Type B pancreatic cell (in vitro differentiated cells): ENCODE results near the gene IFI16. TPM values are rescaled to one million over a fixed set of nuclear protein-coding genes. Genes with fewer than 3 reads are reported as not detected.
"Not testable (repeated sequence)": the region's sequence is repeated elsewhere in the genome, so short reads cannot be mapped to it uniquely, and the experiment has no call there.

Source experiments
- DNase-seq: peaks from one replicate; pipeline ENCODE4 v3.0.0; 2021; ENCODE audit warnings: mixed read lengths; ENCODE audit not compliant: unreplicated experiment; ENCODE audit errors: extremely low spot score
- H3K27ac Mint-ChIP-seq: 2 replicates; pipeline ENCODE4 v1.8.0; 2021; ENCODE audit warnings: mild to moderate bottlenecking, mixed read lengths
- H3K27me3 Mint-ChIP-seq: 2 replicates; pipeline ENCODE4 v1.8.0; 2021; ENCODE audit warnings: mixed read lengths
- H3K36me3 Mint-ChIP-seq: 2 replicates; pipeline ENCODE4 v1.8.0; 2021; ENCODE audit warnings: mixed read lengths
- H3K4me1 Mint-ChIP-seq: one replicate; pipeline ENCODE4 v1.8.0; 2021; ENCODE audit warnings: mixed read lengths; ENCODE audit not compliant: unreplicated experiment
- H3K4me3 Mint-ChIP-seq: 2 replicates; pipeline ENCODE4 v1.8.0; 2021; ENCODE audit warnings: mild to moderate bottlenecking, mixed read lengths
- H3K9me3 Mint-ChIP-seq: 2 replicates; pipeline ENCODE4 v1.8.0; 2021; ENCODE audit warnings: mixed read lengths
- total RNA-seq: library from RNA; stranded (reverse); gene quantifications from 2 replicates; pipeline ENCODE4 v1.2.1, GENCODE V29; 2021; ENCODE audit warnings: low replicate concordance
- TF ChIP-seq, protein P1 (sequence below): fragments of 200-600 bp; sonication (generic); conservative IDR thresholded peaks from 2 replicates; pipeline ENCODE4 v1.5.0; 2021; ENCODE audit warnings: antibody characterized with exemption, mild to moderate bottlenecking

The IFI16 gene
- total RNA-seq, 1 donor from 2014 or later: 20.9 TPM

DNA sequence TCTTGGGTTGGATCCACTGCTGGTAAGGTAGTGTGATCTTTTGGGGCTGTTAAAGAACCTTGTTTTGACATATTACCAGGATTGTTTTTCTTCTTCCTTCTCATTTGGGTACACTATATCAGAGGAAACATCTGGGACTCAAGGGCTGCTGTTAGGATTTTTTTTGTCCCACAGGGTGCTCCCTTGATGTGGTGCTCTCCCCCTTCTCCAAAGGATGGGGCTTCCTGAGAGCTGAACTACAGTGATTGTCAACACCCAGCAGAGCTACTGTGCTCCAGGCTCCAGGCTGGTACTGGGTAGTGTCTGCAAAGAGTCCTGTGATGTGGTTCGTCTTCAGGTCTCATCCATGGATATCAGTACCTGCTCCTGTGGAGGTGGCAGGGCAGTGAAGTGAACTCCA is 20.6 kb downstream of the IFI16 start:
- no peak overlapping the region for H3K27ac Mint-ChIP-seq
- peaks cover 5% of the 10 kb centered on the region for H3K27me3 Mint-ChIP-seq
- TF ChIP-seq, protein P1, sequence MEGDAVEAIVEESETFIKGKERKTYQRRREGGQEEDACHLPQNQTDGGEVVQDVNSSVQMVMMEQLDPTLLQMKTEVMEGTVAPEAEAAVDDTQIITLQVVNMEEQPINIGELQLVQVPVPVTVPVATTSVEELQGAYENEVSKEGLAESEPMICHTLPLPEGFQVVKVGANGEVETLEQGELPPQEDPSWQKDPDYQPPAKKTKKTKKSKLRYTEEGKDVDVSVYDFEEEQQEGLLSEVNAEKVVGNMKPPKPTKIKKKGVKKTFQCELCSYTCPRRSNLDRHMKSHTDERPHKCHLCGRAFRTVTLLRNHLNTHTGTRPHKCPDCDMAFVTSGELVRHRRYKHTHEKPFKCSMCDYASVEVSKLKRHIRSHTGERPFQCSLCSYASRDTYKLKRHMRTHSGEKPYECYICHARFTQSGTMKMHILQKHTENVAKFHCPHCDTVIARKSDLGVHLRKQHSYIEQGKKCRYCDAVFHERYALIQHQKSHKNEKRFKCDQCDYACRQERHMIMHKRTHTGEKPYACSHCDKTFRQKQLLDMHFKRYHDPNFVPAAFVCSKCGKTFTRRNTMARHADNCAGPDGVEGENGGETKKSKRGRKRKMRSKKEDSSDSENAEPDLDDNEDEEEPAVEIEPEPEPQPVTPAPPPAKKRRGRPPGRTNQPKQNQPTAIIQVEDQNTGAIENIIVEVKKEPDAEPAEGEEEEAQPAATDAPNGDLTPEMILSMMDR: no peak
- H3K4me1 Mint-ChIP-seq: no peaks in the 10 kb centered on the region
- no peak overlapping the region for H3K4me3 Mint-ChIP-seq
- DNase-seq: no peak
- H3K9me3 Mint-ChIP-seq: peaks cover 5% of the 10 kb centered on the region
- no peaks in the 10 kb centered on the region for H3K36me3 Mint-ChIP-seq

DNA sequence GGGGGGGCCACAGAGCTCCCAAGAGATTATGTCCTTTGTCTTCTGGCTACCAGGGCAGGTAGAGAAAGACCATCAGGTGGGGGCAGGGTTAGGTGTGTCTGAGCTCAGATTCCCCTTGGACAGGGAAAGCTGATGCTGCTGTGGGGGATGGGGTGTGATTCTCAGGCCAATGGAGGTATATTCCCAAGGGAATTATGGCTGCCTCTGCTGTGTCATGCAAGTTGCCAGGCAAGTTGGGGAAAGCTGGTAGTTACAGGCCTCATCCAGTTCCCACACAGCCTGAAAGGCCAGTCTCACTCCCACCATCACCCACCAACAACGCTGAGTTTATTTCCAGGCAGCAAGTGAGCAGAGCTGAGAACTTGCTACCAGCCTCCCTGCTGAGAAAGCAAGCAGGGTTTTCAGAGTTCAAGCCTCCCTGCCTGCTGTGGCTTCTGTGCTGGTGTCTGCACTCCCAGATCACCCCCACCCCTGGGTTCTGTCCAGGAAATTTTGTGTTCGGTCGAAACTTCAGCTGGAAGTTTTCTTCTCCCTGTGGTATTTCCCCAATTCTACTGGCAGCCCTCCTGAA is 21.3 kb downstream of the IFI16 start:
- no peaks in the 10 kb centered on the region for H3K36me3 Mint-ChIP-seq
- TF ChIP-seq, protein P1: no peak
- no peaks in the 10 kb centered on the region for H3K4me1 Mint-ChIP-seq
- H3K27ac Mint-ChIP-seq: no peak overlapping the region
- DNase-seq: no peak
- no peak overlapping the region for H3K4me3 Mint-ChIP-seq
- peaks cover 5% of the 10 kb centered on the region for H3K27me3 Mint-ChIP-seq
- H3K9me3 Mint-ChIP-seq: peaks cover 5% of the 10 kb centered on the region

DNA sequence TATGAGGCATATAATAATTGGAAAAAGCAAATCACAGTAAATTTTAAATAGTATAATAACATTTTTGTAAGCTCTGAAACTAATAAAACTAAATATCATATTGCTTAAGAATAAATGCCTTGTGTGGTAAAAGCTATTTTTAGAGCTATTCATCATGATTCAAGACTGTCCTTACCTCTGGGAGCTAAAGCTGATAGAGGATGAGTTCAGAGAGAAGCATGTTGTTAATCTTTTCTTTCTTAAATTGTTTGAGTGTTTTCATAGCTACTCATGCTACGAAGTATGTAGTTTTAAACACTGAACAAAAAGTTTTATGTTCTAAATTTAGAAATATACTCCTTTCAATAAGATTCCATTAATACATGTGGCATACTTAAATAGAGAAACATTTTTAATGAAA is 30.5 kb downstream of the IFI16 start:
- TF ChIP-seq, protein P1: no peak
- Mint-ChIP-seq H3K4me1 (no peaks in the 10 kb centered on the region), H3K36me3 (no peaks in the 10 kb centered on the region), H3K4me3 (no peak overlapping the region), H3K27ac (no peak overlapping the region), H3K9me3 (no peaks in the 10 kb centered on the region), H3K27me3 (no peaks in the 10 kb centered on the region)
- no peak for DNase-seq

DNA sequence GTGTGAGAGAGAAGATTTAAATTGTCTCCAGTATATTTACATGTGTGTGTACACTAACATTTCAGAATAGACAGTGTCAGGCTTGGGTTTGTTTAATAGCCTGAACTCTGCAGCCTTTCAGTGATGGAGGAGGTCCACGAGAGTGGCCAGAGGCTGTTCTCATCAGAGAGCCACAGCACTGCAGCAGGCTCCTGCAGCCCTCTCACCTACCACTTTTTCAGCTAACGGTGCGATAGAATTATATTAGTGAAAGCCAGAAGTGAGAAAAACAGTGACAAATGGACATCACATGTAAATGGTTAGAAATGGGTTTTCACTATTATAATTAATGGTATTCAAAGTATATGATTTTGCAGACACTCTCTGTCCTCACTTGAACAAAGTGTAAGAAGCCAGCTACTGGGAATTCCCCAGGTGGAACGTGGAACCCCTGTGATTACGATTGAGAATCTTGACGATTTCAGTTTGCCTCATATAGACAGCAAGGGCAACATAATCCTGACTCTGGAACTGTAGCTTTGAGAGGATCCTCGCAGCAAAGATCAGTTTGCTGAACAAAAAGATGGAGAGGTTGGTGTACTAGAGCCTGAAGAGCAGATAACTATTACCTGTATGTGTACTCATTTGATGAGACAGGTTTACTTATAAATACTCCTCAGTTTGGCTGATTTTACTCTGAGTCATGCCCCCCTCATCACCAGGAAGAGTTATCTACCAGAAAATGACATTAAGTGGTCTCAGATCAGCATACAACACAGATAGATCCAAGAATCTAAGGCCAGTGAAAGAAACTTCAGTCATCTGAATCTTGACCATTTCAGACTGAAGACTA is 31.4 kb downstream of the IFI16 start:
- Mint-ChIP-seq H3K9me3 (no peaks in the 10 kb centered on the region), H3K4me1 (no peaks in the 10 kb centered on the region), H3K27ac (no peak overlapping the region), H3K27me3 (no peaks in the 10 kb centered on the region), H3K36me3 (no peaks in the 10 kb centered on the region), H3K4me3 (no peak overlapping the region)
- no peak for DNase-seq
- TF ChIP-seq, protein P1: no peak

DNA sequence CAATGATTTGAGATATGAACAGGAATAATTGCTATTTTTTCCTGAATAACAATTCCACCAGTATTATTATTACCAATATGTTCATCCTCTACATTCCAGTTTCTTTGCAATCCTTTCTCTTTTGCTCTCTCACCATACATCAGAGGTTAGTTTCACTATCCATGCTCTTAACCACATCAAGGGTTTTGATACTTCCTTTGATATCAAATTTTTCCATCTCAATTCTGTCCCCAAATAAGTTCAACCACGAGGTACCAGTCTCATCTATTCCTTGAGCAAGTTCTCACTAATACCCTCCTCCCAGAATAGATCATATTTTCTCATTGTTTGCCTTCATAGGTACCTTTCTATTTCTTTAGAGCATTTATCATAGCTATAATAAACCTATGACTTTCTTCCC is 36.8 kb downstream of the IFI16 start:
- not testable (repeated sequence) for H3K4me1 Mint-ChIP-seq, H3K27ac Mint-ChIP-seq, H3K9me3 Mint-ChIP-seq, DNase-seq, H3K4me3 Mint-ChIP-seq, H3K27me3 Mint-ChIP-seq, H3K36me3 Mint-ChIP-seq

DNA sequence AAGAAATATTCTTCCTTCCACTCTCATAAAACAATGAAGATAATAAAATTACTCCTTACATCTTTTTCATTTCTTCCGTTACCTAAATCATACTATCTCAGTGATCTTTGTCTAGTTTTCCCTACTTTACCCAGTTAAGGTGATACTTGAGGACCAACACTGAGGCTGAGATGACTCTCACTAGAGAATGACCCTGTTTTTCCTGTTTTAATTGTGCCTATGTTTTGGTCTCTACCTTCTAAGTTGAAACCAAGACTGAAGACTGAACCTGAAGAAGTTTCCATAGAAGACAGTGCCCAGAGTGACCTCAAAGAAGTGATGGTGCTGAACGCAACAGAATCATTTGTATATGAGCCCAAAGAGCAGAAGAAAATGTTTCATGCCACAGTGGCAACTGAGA is 41.7 kb downstream of the IFI16 start:
- H3K27ac Mint-ChIP-seq: no peak overlapping the region
- no peak for DNase-seq
- H3K27me3 Mint-ChIP-seq: peaks cover 3% of the 10 kb centered on the region
- H3K4me3 Mint-ChIP-seq: no peak overlapping the region
- peaks cover 9% of the 10 kb centered on the region for H3K4me1 Mint-ChIP-seq
- TF ChIP-seq, protein P1: no peak
- no peaks in the 10 kb centered on the region for H3K9me3 Mint-ChIP-seq
- peaks cover 6% of the 10 kb centered on the region for H3K36me3 Mint-ChIP-seq
